Urinary bladder (tissue), 4 donors: Measurements from ENCODE around the gene ELOVL6. TPM values are rescaled to one million over a fixed set of nuclear protein-coding genes. Genes with fewer than 3 reads are reported as not detected.
"Not testable (repeated sequence)": the region's sequence is repeated elsewhere in the genome, so short reads cannot be mapped to it uniquely, and the experiment has no call there.

Experiments used
- DNase-seq: peaks from one replicate; pipeline ENCODE4 v3.0.0-alpha.2; 2015; ENCODE audit errors: extremely low spot score
- H3K27ac ChIP-seq: one replicate; pipeline ENCODE4 v1.5.1; 2013; ENCODE audit warnings: low read depth, mild to moderate bottlenecking, moderate library complexity
- H3K36me3 ChIP-seq: one replicate; pipeline ENCODE4 v1.6.1; 2013; ENCODE audit warnings: mild to moderate bottlenecking, moderate library complexity; ENCODE audit not compliant: insufficient read depth
- H3K4me1 ChIP-seq: one replicate; pipeline ENCODE4 v1.6.1; 2013; ENCODE audit warnings: mild to moderate bottlenecking, moderate library complexity; ENCODE audit not compliant: insufficient read depth
- H3K4me3 ChIP-seq: one replicate; pipeline ENCODE4 v1.5.1; 2013; ENCODE audit warnings: low read depth, low read length
- WGBS: extraction: QIAGEN DNeasy Blood & Tissue Kit; methylation state at CpG from one replicate; pipeline ENCODE4 v1.1.7; 2013; 5-methylcytosine and 5-hydroxymethylcytosine counted together
- polyA plus RNA-seq: library from polyadenylated mRNA; stranded (reverse); fragments of 200-250 nt; gene quantifications from one replicate; pipeline ENCODE4 v1.2.3, GENCODE V29; 2013
- total RNA-seq: library from RNA; depleted of rRNA; stranded (reverse); fragments of >200 nt; gene quantifications from one replicate; pipeline ENCODE4 v1.2.3, GENCODE V29; 2014
- donor health status: healthy with polysubstance abuse.
- donor health status: healthy.

The ELOVL6 gene
- total and polyA plus RNA-seq, 2 donors: 5.3 to 16.8 TPM

DNA sequence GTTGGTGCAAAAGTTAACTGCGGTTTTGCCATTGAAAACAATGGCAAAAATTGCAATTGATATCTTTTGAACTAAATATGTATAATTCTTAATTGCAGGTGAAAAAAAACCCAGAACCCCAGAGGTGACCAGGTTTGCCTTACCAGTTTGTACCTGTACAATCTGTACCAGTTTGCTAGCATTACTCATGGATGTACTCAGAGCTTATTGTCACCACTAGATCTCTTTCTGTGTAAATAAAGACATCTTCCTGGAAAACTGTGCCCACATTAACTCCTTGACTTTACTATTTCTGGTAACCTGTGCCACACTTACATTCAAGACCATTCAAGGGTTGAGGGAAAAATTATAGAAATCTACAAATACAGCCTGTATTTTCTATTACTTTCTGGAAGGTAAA lies 139.7 kb downstream of the ELOVL6 start:
- Histone ChIP-seq H3K36me3 (no peaks in the 10 kb centered on the region), H3K27ac (no peak overlapping the region), H3K4me3 (no peak overlapping the region), H3K4me1 (no peaks in the 10 kb centered on the region)
- WGBS: 95% methylated on average over 1 of the region's 1 CpG
- DNase-seq: no peak

DNA sequence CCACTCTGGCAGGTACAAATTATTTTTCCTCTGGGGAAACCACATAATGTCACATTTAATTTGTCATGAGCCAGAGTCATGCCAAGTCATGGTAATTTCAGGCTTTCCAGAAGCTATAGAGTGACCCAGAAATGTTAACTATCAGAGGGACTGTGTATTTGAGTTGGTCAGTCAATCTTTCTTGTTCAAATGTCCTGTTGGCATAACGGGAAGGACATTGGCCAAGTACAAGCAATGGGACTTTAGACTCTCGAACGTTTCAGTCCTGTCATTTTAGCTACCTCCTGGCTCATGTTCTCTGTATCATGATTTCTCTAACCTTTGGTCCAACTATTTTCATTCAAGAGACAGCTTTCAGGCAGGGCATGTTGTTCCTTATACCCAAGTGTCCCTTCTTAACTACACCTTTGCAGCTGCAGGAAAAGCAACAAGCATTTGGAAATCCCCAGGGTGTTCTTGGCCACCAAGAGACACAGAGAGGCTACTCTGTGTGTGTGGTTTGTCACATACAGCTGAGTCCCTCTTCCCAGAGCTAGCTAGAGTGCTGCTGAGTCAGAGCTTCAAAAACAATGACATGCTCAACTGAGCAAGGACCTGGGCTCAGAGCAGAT lies 143.2 kb downstream of the ELOVL6 start:
- Histone ChIP-seq H3K27ac (no peak overlapping the region), H3K4me3 (no peak overlapping the region), H3K36me3 (no peaks in the 10 kb centered on the region), H3K4me1 (no peaks in the 10 kb centered on the region)
- DNase-seq: no peak
- WGBS: 87% methylated on average over 3 of the region's 3 CpGs

DNA sequence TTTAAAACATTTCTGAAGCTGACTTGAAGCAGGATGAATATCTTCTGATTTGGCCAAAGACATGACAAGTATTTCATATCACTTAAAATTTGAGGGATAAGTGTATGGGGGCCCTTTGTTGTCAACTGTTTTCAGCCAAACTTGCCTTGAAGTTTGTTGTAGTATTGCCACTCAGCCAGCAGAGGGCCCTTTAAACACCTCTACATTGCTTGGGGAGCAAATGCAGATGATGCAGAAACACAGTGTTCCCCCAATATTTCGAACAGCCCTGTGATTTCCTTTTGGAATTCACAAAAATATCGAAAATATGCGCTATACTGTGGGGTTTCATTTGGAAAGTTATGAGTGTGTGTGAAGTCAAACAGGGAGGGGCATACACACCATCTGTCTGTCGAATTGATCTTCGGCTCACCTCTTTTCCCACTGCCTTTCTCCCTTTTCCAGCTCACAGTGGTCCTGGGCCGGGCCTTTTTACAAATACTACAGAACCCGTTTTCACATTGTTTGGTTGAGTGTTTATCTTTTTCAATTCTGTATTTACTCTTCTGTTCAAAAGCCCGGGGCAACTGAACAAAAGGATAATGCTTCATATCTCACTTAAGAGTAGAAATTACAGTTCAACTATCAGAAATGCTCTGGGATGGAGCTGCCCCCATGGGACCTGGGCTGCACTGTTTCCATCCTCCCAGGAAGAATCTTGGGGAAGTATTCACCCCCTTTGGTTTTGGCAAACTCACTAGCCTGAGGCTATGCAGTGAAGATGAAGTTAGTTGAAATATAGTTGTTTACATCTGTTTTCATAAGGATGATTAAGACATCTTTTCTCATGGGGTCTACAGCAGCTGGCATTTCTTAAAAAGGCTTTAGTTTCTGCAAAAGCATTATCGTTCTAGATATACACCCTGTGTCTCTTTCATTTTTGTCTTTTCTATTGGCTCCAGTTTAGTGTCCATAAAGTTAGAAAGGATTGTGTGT lies 148.2 kb downstream of the ELOVL6 start:
- Histone ChIP-seq H3K4me3 (no peak overlapping the region), H3K36me3 (no peaks in the 10 kb centered on the region), H3K4me1 (no peaks in the 10 kb centered on the region), H3K27ac (no peak overlapping the region)
- DNase-seq: peak; percentile 10
- WGBS: 42% methylated on average over 9 of the region's 9 CpGs

- 73% methylated on average over 5 of the region's 5 CpGs for WGBS
- Histone ChIP-seq H3K27ac (no peak overlapping the region), H3K36me3 (no peaks in the 10 kb centered on the region), H3K4me3 (no peak overlapping the region), H3K4me1 (no peaks in the 10 kb centered on the region)
- no peak for DNase-seq
Measured at GRCh38 chr4:110046588-110047049, 151.8 kb downstream of the ELOVL6 start.

DNA sequence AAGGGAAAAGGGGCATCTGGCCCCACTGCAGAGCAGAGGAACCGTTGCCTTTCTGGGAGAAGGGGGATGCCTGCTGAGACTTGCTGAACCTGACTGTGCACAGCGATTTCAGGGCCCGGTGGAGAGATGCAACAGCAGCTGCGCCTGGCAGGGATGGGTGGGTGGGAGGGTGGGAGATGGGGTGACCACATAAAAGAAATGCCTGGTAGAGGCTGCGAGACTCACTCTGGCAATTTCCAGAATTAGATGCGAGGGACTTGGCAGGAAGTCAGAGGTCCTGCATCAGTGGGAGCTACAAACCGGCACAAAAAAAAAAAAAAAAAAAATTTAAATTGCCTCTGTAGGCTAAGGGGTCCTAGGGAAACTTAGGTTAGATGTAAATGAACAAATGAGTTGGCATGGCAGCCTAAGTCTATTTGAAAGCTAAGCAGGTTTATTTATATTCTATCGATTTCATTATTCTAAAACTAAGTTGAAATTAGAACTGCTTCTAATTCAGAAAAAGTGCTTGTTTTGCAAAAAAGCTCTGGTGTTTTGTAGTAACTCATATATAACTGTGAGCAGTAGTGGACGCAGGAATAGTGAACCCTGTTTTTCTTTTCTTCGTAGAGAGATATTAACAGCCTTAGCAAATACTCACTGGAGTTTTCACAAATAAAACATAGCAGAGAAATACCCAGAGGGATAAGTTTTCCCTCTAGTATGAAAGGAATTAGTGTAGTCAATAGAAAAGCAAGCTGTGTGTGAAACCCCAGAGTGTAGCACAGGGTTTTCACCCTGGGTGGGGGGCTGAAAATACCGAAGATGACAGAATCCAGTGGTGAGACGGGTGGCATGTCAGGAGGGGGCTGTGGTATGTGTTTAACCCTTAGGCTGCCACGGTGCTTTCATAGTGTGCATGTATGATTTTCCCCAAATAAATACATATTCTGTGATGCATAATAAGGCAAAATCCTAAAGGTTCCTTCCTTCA lies 155.6 kb downstream of the ELOVL6 start:
- H3K27ac ChIP-seq: no peak overlapping the region
- H3K36me3 ChIP-seq: no peaks in the 10 kb centered on the region
- H3K4me1 ChIP-seq: no peaks in the 10 kb centered on the region
- 35% methylated on average over 13 of the region's 13 CpGs for WGBS
- DNase-seq: no peak
- no peak overlapping the region for H3K4me3 ChIP-seq

DNA sequence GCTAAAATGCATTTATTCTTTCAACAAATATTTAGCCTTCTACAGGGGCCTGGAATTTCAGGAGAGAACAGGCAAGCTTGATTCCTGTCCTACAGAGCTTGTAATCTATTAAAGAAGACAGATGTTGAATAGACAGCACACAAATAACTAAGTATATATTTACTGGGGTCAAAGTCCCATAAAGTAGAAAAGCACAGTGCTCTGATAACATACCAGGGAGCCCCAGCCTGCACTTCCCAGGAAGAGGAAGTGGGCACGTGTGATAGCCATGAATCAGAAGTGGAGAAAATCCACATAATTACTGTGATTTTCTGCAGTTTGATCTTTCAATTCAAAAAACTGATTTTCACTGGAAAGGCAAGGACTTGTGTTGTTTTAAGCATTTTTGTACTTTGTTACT lies 156.7 kb downstream of the ELOVL6 start:
- DNase-seq: no peak
- Histone ChIP-seq H3K36me3 (no peaks in the 10 kb centered on the region), H3K4me3 (no peak overlapping the region), H3K27ac (no peak overlapping the region), H3K4me1 (no peaks in the 10 kb centered on the region)
- WGBS: 67% methylated on average over 1 of the region's 1 CpG

DNA sequence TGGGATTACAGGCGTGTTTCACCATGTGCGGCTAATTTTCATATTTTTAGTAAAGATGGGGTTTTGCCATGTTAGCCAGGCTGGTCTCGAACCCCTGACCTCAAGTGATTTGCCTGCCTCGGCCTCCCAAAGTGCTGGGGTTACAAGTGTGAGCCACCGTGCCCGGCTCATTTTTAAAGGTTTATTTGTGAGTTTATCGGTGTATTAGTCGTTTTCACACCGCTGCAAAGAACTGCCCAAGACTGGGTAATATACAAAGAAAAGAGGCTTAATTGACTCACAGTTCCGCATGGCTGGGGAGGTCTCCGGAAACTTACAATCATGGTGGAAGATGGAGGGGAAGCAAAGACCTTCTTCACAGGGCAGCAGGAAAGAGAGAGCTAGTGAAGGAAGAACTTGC lies 159.3 kb downstream of the ELOVL6 start:
- 95% methylated on average over 11 of the region's 11 CpGs for WGBS

GRCh38 chr4:110034026-110034393 lies 164.4 kb downstream of the ELOVL6 start:
- Histone ChIP-seq H3K27ac (no peak overlapping the region), H3K36me3 (no peaks in the 10 kb centered on the region), H3K4me1 (no peaks in the 10 kb centered on the region), H3K4me3 (no peak overlapping the region)
- WGBS: 62% methylated on average over 3 of the region's 3 CpGs
- no peak for DNase-seq

More for the DNA sequence above, 159.3 kb downstream of the ELOVL6 start:
- H3K27ac ChIP-seq, H3K36me3 ChIP-seq, DNase-seq, H3K4me1 ChIP-seq, H3K4me3 ChIP-seq: not testable (repeated sequence)

GRCh38 chr4:110033355-110034025 lies 164.9 kb downstream of the ELOVL6 start:
- WGBS: 54% methylated on average over 8 of the region's 8 CpGs
- DNase-seq: no peak
- no peak overlapping the region for H3K4me3 ChIP-seq
- H3K27ac ChIP-seq: no peak overlapping the region
- H3K36me3 ChIP-seq: no peaks in the 10 kb centered on the region
- no peaks in the 10 kb centered on the region for H3K4me1 ChIP-seq

DNA sequence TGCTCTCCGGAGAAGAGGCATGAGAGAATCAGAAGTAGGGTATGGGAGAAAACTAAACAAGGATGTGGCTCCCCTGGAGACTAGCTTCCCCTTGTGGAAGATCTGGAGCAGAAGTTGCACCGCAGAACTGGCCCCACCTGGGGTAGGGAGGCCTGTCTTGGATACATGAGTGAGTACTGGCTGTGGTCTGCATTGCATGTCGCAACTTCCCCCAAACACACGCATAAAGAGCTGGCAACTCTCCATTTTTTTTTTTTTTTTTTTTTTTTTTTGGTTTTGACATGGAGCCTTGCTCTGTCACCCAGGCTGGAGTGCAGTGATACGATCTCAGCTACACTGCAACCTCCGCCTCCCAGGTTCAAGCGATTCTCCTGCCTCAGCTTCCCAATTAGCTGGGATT lies 165.8 kb downstream of the ELOVL6 start:
- no peaks in the 10 kb centered on the region for H3K4me1 ChIP-seq
- no peaks in the 10 kb centered on the region for H3K36me3 ChIP-seq
- H3K27ac ChIP-seq: no peak overlapping the region
- no peak for DNase-seq
- 87% methylated on average over 7 of the region's 7 CpGs for WGBS
- no peak overlapping the region for H3K4me3 ChIP-seq

DNA sequence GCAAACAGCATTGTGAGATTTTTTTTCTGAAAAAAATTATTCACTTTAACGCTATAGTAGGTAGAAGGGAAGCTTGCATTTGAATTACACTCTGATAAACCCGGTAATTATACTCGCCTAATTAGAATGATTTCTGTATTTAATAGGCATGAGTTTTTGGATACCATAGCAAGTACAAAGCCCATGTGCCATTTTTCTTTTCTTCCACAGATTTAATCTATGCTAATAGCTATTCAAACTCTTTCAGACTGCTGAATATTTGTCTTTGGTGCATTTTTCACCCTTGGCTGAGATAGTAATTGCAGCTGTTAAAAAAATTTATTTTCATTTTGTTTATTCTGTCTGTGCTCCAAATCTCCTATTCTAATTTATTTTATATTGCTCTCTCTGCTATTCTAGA lies 172.7 kb downstream of the ELOVL6 start:
- no peak overlapping the region for H3K4me3 ChIP-seq
- WGBS: 75% methylated on average over 3 of the region's 3 CpGs
- no peak for DNase-seq
- no peak overlapping the region for H3K27ac ChIP-seq
- H3K4me1 ChIP-seq: no peaks in the 10 kb centered on the region
- no peaks in the 10 kb centered on the region for H3K36me3 ChIP-seq

GRCh38 chr4:110025056-110025455 lies 173.4 kb downstream of the ELOVL6 start:
- H3K4me1 ChIP-seq: no peaks in the 10 kb centered on the region
- no peak overlapping the region for H3K4me3 ChIP-seq
- DNase-seq: no peak
- 88% methylated on average over 1 of the region's 1 CpG for WGBS
- H3K27ac ChIP-seq: no peak overlapping the region
- no peaks in the 10 kb centered on the region for H3K36me3 ChIP-seq

DNA sequence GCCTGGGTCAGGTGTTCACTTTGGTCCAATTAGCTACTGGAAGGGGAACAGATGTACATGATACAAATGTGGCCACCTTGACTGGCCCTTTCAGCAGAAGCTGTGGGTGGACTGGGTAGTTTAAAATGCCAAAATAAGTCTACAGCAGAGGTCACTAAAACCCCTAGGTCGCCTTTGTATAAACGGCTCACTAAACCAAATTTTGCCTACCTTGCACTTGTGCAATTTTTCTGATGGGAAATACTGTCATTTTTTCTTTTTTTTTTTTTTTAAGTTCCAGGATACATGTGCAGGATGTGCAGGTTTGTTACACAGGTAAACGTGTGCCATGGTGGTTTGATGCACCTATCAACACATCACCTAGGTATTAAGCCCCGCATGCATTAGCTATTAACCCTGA lies 176.0 kb downstream of the ELOVL6 start:
- H3K4me1 ChIP-seq: no peaks in the 10 kb centered on the region
- no peaks in the 10 kb centered on the region for H3K36me3 ChIP-seq
- WGBS: 95% methylated on average over 4 of the region's 4 CpGs
- H3K27ac ChIP-seq: no peak overlapping the region
- no peak overlapping the region for H3K4me3 ChIP-seq
- DNase-seq: no peak
